Astrocyte (in vitro differentiated cells and primary cell): ENCODE data around the gene DNAH17. TPM values are rescaled to one million over a fixed set of nuclear protein-coding genes. Genes with fewer than 3 reads are reported as not detected.

ENCODE experiments used
- DNase-seq: peaks from one replicate; pipeline ENCODE4 v3.0.0-alpha.2; 2010; ENCODE audit warnings: low read depth
- FAIRE-seq: peaks from 2 replicates; lab custom pipeline; 2011; peaks lifted over from hg19 to GRCh38; lab: Jason Lieb, UNC
- H2AFZ ChIP-seq: 2 replicates; pipeline ENCODE4 v1.6.0; 2012; ENCODE audit warnings: low read depth, low read length, inconsistent platforms
- H3K27ac ChIP-seq: 2 replicates; pipeline ENCODE4 v1.5.1; 2011; ENCODE audit warnings: low read depth, low read length, inconsistent platforms
- H3K27me3 ChIP-seq: 2 replicates; pipeline ENCODE4 v1.6.0; 2011; ENCODE audit warnings: low read length, inconsistent platforms; ENCODE audit not compliant: insufficient read depth
- H3K36me3 ChIP-seq: 2 replicates; pipeline ENCODE4 v1.5.1; 2011; ENCODE audit warnings: low read length, inconsistent platforms; ENCODE audit not compliant: insufficient read depth
- H3K4me1 ChIP-seq: 2 replicates; pipeline ENCODE4 v1.5.1; 2011; ENCODE audit warnings: low read length, inconsistent platforms; ENCODE audit not compliant: insufficient read depth
- H3K4me2 ChIP-seq: 2 replicates; pipeline ENCODE4 v1.6.0; 2012; ENCODE audit warnings: low read length, inconsistent platforms
- H3K4me3 ChIP-seq: 2 replicates; pipeline ENCODE4 v1.5.1; 2011; ENCODE audit warnings: low read depth, mild to moderate bottlenecking, low read length, inconsistent platforms; ENCODE audit not compliant: insufficient read depth
- H3K79me2 ChIP-seq: 2 replicates; pipeline ENCODE4 v1.6.0; 2012; ENCODE audit warnings: mild to moderate bottlenecking, low read length, inconsistent platforms; ENCODE audit not compliant: insufficient read depth
- H3K9ac ChIP-seq: 2 replicates; pipeline ENCODE4 v1.6.0; 2012; ENCODE audit warnings: mild to moderate bottlenecking, low read length, inconsistent platforms
- H3K9me3 ChIP-seq: 2 replicates; pipeline ENCODE4 v1.5.1; 2012; ENCODE audit warnings: low read depth, mild to moderate bottlenecking, low read length, inconsistent platforms; ENCODE audit not compliant: insufficient read depth
- H4K20me1 ChIP-seq: 2 replicates; pipeline ENCODE4 v1.6.0; 2012; ENCODE audit warnings: low read length, inconsistent platforms; ENCODE audit not compliant: insufficient read depth
- H3K27ac Mint-ChIP-seq: one replicate; pipeline ENCODE4 v1.8.0; 2021; ENCODE audit warnings: mild to moderate bottlenecking, mixed read lengths; ENCODE audit not compliant: unreplicated experiment
- H3K27me3 Mint-ChIP-seq: one replicate; pipeline ENCODE4 v1.8.0; 2021; ENCODE audit warnings: low read depth, mixed read lengths; ENCODE audit not compliant: unreplicated experiment
- H3K36me3 Mint-ChIP-seq: one replicate; pipeline ENCODE4 v1.8.0; 2021; ENCODE audit warnings: low read depth, mixed read lengths; ENCODE audit not compliant: unreplicated experiment
- H3K4me1 Mint-ChIP-seq: one replicate; pipeline ENCODE4 v1.8.0; 2021; ENCODE audit warnings: low read depth, mixed read lengths; ENCODE audit not compliant: unreplicated experiment
- H3K4me3 Mint-ChIP-seq: one replicate; pipeline ENCODE4 v1.8.0; 2021; ENCODE audit warnings: mild to moderate bottlenecking, moderate library complexity, mixed read lengths; ENCODE audit not compliant: unreplicated experiment
- H3K9me3 Mint-ChIP-seq: one replicate; pipeline ENCODE4 v1.8.0; 2021; ENCODE audit warnings: mild to moderate bottlenecking, mixed read lengths; ENCODE audit not compliant: unreplicated experiment
- CTCF ChIP-seq: IDR thresholded peaks from 2 replicates; pipeline ENCODE4 v1.5.1; 2011; ENCODE audit warnings: low read depth, mild to moderate bottlenecking, inconsistent platforms, low read length, moderate library complexity; ENCODE audit not compliant: insufficient read depth
- EZH2 ChIP-seq: IDR thresholded peaks from 2 replicates; pipeline ENCODE4 v1.6.1; 2012; ENCODE audit warnings: mild to moderate bottlenecking, low read length, inconsistent platforms; ENCODE audit not compliant: insufficient read depth
- total RNA-seq: library from RNA; stranded (reverse); gene quantifications from 2 replicates; pipeline ENCODE4 v1.2.1, GENCODE V29; 2021

The DNAH17 gene
- total RNA-seq, 1 donor from 2014 or later, result 0.14 TPM

DNA sequence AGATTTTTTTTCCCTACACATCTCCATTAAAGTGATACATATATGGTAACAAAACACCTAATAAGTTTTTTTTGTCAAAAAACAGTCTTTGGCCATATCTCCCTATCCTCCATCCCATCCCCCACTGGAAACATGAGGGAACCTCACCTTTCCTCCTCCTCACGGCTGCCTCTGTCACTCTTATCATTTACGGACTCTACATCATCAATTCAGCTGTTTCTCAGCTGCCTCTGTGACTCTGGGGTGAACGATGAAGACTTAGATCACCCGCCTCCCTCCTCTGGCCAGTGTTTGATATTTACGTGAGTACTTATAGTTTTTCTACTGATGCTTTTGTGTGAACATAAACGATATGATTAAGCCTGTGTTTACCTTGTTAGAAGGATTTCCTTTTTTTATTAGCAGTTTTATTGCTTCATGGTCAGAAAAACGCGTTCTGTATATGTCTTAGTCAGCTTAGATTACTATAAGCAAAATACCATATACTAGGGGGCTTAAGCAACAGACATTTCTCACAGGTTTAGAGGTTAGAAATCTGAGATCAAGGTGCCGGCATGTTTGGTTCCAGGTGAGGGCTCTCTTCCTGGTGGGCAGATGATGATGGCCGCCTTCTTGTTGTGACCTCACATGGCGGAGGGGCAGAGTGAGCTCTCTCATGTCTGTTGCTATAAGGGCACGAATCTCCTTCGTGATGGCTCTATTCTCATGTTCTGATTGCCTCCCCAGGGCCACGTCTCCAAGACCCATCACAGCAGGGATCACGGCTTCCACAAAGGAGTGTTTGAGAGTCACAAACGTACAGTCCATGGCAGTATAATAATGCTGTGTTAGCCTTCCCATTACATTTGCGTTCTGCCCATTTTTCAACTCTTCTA lies 32.1 kb downstream of the DNAH17 start:
- Histone ChIP-seq H3K4me2 (no peak overlapping the region), H3K36me3 (no peaks in the 10 kb centered on the region), H3K9ac (no peak overlapping the region), H3K27ac (no peak overlapping the region), H3K27me3 (no peaks in the 10 kb centered on the region), H4K20me1 (no peaks in the 10 kb centered on the region), H2AFZ (no peak overlapping the region), H3K4me1 (no peaks in the 10 kb centered on the region), H3K4me3 (no peak overlapping the region), H3K9me3 (peaks cover 3% of the 10 kb centered on the region), H3K79me2 (no peaks in the 10 kb centered on the region)
- TF ChIP-seq CTCF (no peak), EZH2 (no peak)
- FAIRE-seq (no peak), DNase-seq (no peak)
- peaks cover 7% of the 10 kb centered on the region for H3K27me3 Mint-ChIP-seq
- H3K4me3 Mint-ChIP-seq, result no peak overlapping the region
- no peak overlapping the region for H3K27ac Mint-ChIP-seq
- peaks cover 6% of the 10 kb centered on the region for H3K9me3 Mint-ChIP-seq
- H3K4me1 Mint-ChIP-seq, result peaks cover 5% of the 10 kb centered on the region
- H3K36me3 Mint-ChIP-seq, result no peaks in the 10 kb centered on the region

DNA sequence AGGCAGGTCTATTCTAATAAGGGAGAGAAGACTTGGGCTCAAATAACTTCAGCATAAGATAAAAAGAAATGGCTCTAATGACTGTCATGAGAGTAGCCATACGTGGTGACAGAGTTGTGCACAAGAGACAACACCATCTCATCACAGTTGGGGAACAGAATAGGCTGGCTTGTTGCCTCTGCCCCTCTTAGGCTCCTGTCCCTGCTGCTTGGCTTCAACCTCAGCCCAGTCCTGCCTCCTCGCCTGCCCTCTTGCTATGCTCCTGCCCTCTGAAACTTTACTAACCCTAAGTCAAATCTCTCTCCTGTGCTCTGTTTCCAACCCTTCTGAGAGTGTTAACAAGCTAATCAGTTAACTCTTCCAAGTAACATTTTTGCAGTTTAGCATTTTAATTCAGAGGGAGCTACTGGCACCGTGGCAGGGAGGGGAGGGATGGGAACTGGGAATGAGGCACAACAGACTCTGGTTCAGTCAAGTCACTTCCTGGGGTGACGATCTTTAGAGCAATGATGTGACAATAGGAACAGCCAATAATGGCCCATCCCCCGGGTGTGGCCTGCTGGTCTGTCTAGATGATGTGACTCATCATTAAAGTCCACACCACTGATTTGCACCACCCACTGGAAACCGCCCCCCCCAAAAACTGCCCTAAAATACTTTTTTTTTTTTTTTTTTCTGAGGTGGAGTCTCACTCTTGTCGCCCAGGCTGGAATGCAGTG lies 35.5 kb downstream of the DNAH17 start:
- no peak for FAIRE-seq
- Histone ChIP-seq H4K20me1 (no peaks in the 10 kb centered on the region), H3K4me3 (no peak overlapping the region), H3K79me2 (no peaks in the 10 kb centered on the region), H3K9ac (no peak overlapping the region), H2AFZ (no peak overlapping the region), H3K4me2 (no peak overlapping the region), H3K27me3 (no peaks in the 10 kb centered on the region), H3K27ac (no peak overlapping the region), H3K4me1 (no peaks in the 10 kb centered on the region), H3K9me3 (no peaks in the 10 kb centered on the region), H3K36me3 (no peaks in the 10 kb centered on the region)
- Mint-ChIP-seq H3K27me3 (peaks cover 7% of the 10 kb centered on the region), H3K36me3 (no peaks in the 10 kb centered on the region), H3K9me3 (peaks cover 2% of the 10 kb centered on the region), H3K4me1 (peaks cover 5% of the 10 kb centered on the region), H3K27ac (no peak overlapping the region), H3K4me3 (no peak overlapping the region)
- no peak for DNase-seq
- TF ChIP-seq EZH2 (no peak), CTCF (no peak)
